Measurements from ENCODE around the gene YAE1. TPM values are rescaled to one million over a fixed set of nuclear protein-coding genes. Genes with fewer than 3 reads are reported as not detected.

The YAE1 gene, protein sequence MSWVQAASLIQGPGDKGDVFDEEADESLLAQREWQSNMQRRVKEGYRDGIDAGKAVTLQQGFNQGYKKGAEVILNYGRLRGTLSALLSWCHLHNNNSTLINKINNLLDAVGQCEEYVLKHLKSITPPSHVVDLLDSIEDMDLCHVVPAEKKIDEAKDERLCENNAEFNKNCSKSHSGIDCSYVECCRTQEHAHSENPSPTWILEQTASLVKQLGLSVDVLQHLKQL
- 1 to 10 TPM; 4.6 to 5.5 TPM for total RNA-seq

DNA sequence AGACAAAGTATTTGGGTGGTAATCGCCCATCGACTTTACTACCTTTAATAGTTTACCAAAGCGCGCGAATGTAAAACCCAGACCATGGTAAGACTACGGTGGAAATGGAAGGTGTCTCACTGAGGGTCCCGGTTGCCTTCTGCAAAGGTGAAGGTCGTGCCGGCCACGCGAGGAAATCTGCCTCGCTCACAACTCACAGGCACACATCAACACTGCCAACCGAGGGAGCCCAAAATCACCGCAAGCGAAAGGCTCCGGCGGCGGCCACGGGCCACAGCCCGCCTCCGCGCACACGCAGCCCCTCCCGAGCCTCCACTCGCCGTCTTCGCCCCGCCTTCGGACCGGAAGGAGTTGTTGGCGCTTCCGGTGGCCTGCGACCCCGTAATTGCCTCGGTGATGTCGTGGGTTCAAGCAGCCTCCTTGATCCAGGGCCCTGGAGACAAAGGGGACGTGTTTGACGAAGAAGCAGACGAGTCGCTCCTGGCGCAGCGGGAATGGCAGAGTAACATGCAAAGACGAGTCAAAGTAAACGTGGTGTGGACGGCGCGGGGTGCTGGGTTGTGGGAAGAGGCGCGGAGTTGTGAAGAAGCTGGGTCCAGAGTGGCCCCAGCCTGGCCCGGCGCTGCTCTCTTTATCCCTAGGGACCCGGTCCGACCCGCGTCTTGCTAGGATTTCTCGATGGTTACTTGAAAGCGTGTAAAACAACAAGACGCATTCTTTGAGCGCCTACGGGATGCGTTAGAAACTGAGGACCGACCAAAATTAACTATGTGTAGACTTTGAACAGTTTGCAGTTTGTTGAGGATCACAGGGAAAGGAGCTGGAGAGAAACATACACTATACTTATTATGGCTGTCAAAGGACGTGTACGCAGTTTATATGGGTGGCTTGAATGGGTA is at the start of gene YAE1:
Gene YAE1 (plus strand): TSS at position 382 of the 899 bp plus-strand sequence. CDS start 15 bp downstream, at position 397.
- no peaks in the 10 kb centered on the region for H3K9me3 Mint-ChIP-seq
- CTCF ChIA-PET = interaction anchor here (0.6 to 1.3 kb wide), 3 partner anchors 14 to 184 kb away, joined by 3 to 14 read pairs (median 3); no protein-coding TSS in a partner anchor
- H3K27ac Mint-ChIP-seq = peak within 1 kb of the TSS; percentile 95
- H3K4me1 Mint-ChIP-seq (ENCODE audit: low read depth) = peaks cover 18% of the 10 kb centered on the region
- no peaks in the 10 kb centered on the region for H3K27me3 Mint-ChIP-seq (ENCODE audit: low read depth)
- H3K36me3 Mint-ChIP-seq (ENCODE audit: low read depth) = peaks cover 4% of the 10 kb centered on the region
- peak; percentile 86 for DNase-seq
- H3K4me3 Mint-ChIP-seq = peak within 1 kb of the TSS; percentile 97
- intact Hi-C loops (cut with micrococcal nuclease) = loop anchor here (1.0 to 5.0 kb wide), 8 partner anchors 14 to 659 kb away; partner anchors contain the start of genes MPLKIP, RALA and VPS41

DNA sequence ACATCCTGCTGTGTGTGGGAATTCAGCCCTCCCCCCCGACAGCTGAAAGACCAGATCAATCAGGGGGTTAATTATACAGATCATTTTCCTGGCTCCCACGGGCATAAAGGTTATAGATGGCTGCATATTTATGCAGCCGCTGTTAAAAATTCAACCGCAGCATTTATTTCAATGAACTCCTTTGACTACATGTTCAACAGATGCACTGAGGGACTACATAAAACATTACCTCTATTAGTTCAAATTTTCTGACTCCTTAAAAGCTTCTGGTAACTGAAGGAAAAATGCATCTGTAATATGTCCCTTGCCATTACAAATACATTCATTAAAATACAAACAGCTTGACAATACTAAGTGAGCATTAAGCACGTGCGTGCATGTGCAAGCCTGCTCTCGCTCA is 49.7 kb upstream of the YAE1 start:
- Mint-ChIP-seq H3K36me3 (ENCODE audit: low read depth) (no peaks in the 10 kb centered on the region), H3K27ac (no peak overlapping the region), H3K4me1 (ENCODE audit: low read depth) (no peaks in the 10 kb centered on the region), H3K27me3 (ENCODE audit: low read depth) (peaks cover 3% of the 10 kb centered on the region), H3K9me3 (no peaks in the 10 kb centered on the region), H3K4me3 (no peak overlapping the region)
- CTCF ChIA-PET = interaction anchor here (7.4 kb wide), 1 partner anchor 62 kb away, joined by 42 read pairs; no protein-coding TSS in a partner anchor
- no peak for DNase-seq
- intact Hi-C loops (cut with micrococcal nuclease) = no loop called here

DNA sequence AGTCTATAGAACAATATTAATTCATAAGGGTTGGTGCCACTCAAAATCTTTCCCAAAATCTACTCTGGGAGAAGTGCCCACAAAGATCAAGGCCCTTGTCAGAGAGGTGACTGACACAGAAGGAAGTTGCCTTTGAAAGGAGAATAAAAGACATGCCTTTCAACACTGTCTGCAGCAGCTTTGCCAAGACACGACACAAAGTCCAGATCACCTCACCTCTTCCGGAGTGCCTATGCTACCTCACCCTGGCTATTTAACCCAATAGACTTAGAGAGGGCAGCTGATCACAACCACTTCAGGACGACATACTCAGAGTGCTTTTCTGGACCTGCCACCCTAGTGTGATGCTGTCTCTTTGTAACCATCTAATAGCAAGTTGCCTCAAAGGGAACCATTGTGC is 49.0 kb upstream of the YAE1 start:
- no peaks in the 10 kb centered on the region for H3K9me3 Mint-ChIP-seq
- CTCF ChIA-PET = interaction anchor here (7.4 kb wide), 1 partner anchor 63 kb away, joined by 42 read pairs; no protein-coding TSS in a partner anchor
- no peaks in the 10 kb centered on the region for H3K36me3 Mint-ChIP-seq (ENCODE audit: low read depth)
- no peak overlapping the region for H3K27ac Mint-ChIP-seq
- no peak for DNase-seq
- peaks cover 3% of the 10 kb centered on the region for H3K27me3 Mint-ChIP-seq (ENCODE audit: low read depth)
- no peaks in the 10 kb centered on the region for H3K4me1 Mint-ChIP-seq (ENCODE audit: low read depth)
- intact Hi-C loops (cut with micrococcal nuclease) = no loop called here
- H3K4me3 Mint-ChIP-seq = no peak overlapping the region

DNA sequence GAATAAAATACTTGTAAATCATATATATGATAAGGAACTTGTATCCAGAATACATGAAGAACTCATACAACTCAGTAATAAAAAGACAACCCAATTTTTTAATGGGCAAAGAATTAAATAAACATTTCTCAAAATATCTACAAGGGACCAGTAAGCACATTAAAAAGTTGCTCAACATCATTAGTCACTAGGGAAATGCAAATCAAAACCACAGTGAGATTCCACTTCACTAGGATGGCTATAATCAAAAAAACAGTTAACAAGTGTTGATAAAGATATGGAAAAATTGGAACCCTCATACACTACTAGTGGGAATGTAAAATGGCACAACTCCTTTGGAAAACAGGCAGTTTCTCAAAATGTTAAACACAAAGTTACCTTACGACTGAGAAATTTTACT is 40.3 kb upstream of the YAE1 start:
- DNase-seq = no peak
- Mint-ChIP-seq H3K4me3 (no peak overlapping the region), H3K36me3 (ENCODE audit: low read depth) (no peaks in the 10 kb centered on the region), H3K27ac (no peak overlapping the region), H3K9me3 (no peaks in the 10 kb centered on the region), H3K27me3 (ENCODE audit: low read depth) (peaks cover 11% of the 10 kb centered on the region), H3K4me1 (ENCODE audit: low read depth) (no peaks in the 10 kb centered on the region)
- CTCF ChIA-PET = no interaction called here
- intact Hi-C loops (cut with micrococcal nuclease) = no loop called here

DNA sequence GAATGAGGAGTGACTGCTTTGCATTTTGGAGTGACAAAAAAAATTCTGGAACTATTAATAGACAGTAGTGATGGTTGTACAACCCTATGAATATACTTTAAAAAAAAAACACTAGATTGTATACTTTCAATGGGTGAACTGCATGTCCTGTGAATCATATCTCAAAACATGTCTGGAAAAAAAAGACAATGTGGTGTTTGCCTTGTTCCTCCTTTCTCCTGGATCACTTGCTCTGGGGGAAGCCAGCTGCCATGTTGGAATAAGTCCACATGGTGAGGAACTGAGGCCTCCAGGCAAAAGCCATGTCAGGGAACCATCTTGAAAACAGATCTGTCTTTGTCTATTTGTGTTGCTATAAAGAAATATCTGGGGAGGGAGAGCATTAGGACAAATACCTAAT is 39.5 kb upstream of the YAE1 start:
- Mint-ChIP-seq H3K4me3 (no peak overlapping the region), H3K36me3 (ENCODE audit: low read depth) (no peaks in the 10 kb centered on the region), H3K4me1 (ENCODE audit: low read depth) (no peaks in the 10 kb centered on the region), H3K27ac (no peak overlapping the region), H3K27me3 (ENCODE audit: low read depth) (peaks cover 11% of the 10 kb centered on the region), H3K9me3 (no peaks in the 10 kb centered on the region)
- DNase-seq = no peak
- intact Hi-C loops (cut with micrococcal nuclease) = no loop called here
- CTCF ChIA-PET = no interaction called here

DNA sequence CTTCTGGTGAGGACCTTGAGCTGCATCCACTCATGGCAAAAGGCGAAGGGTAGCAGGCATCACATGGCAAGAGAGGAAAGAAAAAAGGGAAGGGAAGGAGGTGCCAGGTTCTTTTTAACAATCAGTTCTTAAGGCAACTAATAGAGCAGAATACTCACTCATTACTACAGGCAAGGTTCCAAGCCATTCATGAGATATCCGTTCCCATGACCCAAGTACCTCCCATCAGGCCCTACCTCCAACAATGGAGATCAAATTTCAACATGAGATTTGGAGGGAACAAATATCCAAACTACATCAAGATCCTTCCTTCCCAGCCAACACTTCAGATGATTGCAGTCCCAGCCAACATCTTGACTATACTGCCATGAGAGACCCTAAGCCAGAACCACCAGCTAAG is 38.9 kb upstream of the YAE1 start:
- intact Hi-C loops (cut with micrococcal nuclease) = no loop called here
- no peaks in the 10 kb centered on the region for H3K9me3 Mint-ChIP-seq
- no peak for DNase-seq

DNA sequence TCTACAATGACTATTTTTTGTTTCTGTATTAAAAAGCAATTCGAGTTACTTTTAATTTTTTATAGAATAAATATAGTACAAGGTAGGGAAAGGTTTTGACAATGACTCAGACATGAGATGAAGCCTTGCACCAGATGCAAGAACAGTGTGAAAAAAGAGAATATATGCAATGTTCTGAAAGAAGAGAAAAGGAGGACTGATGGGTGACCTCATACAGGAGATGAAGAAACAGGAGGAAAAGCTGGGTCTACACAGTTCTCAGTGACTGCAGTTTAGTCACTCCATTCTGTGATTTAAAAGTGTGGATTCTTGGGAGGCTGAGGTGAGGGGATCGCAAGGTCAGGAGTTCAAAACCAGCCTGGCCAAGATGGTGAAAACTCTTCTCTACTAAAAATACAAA is 38.3 kb upstream of the YAE1 start:
- Mint-ChIP-seq H3K4me1 (ENCODE audit: low read depth) (no peaks in the 10 kb centered on the region), H3K36me3 (ENCODE audit: low read depth) (no peaks in the 10 kb centered on the region), H3K27me3 (ENCODE audit: low read depth) (peaks cover 8% of the 10 kb centered on the region), H3K9me3 (no peaks in the 10 kb centered on the region), H3K27ac (no peak overlapping the region), H3K4me3 (no peak overlapping the region)
- intact Hi-C loops (cut with micrococcal nuclease) = no loop called here
- no peak for DNase-seq
- CTCF ChIA-PET = interaction anchor here (1.3 kb wide), 1 partner anchor 8 kb away, joined by 4 read pairs; no protein-coding TSS in a partner anchor

More for the DNA sequence above, 38.9 kb upstream of the YAE1 start:
- H3K27me3 Mint-ChIP-seq (ENCODE audit: low read depth) = peaks cover 8% of the 10 kb centered on the region
- H3K27ac Mint-ChIP-seq = no peak overlapping the region
- H3K4me3 Mint-ChIP-seq = no peak overlapping the region
- no peaks in the 10 kb centered on the region for H3K36me3 Mint-ChIP-seq (ENCODE audit: low read depth)
- CTCF ChIA-PET = interaction anchor here (0.6 kb wide), 1 partner anchor 1855 kb away, joined by 6 read pairs; no protein-coding TSS in a partner anchor
- H3K4me1 Mint-ChIP-seq (ENCODE audit: low read depth) = no peaks in the 10 kb centered on the region

DNA sequence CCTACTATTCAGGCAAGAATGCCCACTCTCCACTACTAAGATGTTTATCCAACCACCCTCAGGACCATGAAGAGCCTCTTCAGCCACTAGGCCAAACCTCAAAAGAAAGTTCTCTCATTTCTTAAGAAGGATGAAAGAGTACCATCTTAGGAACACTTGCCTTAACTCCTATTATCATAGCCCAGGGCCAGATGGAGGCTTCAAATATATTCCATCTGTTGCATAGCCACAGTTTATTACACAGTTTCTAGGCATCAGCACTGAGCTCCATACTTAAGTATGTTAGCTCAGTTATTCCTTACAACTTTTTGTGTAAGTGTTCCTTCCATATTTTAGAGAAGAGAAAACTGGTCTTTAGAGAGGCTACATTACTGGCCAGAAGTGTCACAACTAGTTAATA is 37.4 kb upstream of the YAE1 start:
- Mint-ChIP-seq H3K9me3 (no peaks in the 10 kb centered on the region), H3K36me3 (ENCODE audit: low read depth) (no peaks in the 10 kb centered on the region), H3K27ac (no peak overlapping the region), H3K4me3 (no peak overlapping the region), H3K27me3 (ENCODE audit: low read depth) (peaks cover 2% of the 10 kb centered on the region), H3K4me1 (ENCODE audit: low read depth) (no peaks in the 10 kb centered on the region)
- intact Hi-C loops (cut with micrococcal nuclease) = no loop called here
- CTCF ChIA-PET = interaction anchor here (1.2 to 1.3 kb wide), 2 partner anchors 9 to 75 kb away, joined by 3 to 4 read pairs; no protein-coding TSS in a partner anchor
- no peak for DNase-seq

DNA sequence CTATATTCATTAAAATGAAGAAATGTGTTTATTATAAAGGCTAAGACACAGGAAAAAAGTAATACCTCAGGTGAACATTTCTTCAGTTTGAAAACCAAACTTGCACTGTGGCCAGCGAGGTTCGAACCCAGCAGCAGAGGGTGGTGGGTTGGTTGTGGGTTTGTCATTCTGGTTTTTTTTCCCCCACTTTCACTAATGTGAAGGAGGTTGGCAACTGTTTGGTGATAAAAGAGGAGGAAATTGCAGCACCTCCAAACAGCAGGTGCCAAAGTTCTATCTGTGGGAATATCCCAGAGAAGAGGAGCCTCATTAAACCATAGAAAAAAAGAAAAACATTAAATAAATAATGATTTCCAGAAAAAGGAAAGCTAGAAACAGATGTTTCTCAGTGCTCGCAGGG is 36.6 kb upstream of the YAE1 start:
- Mint-ChIP-seq H3K27ac (no peak overlapping the region), H3K9me3 (no peaks in the 10 kb centered on the region), H3K36me3 (ENCODE audit: low read depth) (no peaks in the 10 kb centered on the region), H3K27me3 (ENCODE audit: low read depth) (peaks cover 2% of the 10 kb centered on the region), H3K4me3 (no peak overlapping the region), H3K4me1 (ENCODE audit: low read depth) (no peaks in the 10 kb centered on the region)
- CTCF ChIA-PET = interaction anchor here (1.2 to 1.3 kb wide), 2 partner anchors 9 to 76 kb away, joined by 3 to 4 read pairs; no protein-coding TSS in a partner anchor
- DNase-seq = no peak
- intact Hi-C loops (cut with micrococcal nuclease) = no loop called here

DNA sequence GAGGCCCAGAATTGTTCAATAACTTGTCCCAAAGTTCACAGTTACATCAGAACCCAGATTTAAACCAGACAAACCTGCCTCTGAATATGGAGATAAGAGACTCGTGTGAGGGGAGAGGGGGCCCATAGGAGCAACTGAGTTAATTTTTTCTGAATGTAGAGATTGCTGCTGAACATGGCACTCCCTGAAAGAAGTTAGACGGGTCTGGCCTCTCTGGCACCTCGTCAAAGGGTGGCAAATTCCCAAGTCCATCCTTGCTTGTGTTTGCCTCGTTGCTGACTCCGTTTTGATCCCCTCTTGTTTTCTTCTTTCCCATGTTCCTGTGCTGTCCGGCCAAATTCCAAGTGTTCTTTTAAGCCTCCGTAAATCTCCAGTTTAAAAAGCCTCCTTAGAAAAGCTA is 35.2 kb upstream of the YAE1 start:
- intact Hi-C loops (cut with micrococcal nuclease) = no loop called here
- peaks cover 2% of the 10 kb centered on the region for H3K27me3 Mint-ChIP-seq (ENCODE audit: low read depth)
- no peaks in the 10 kb centered on the region for H3K9me3 Mint-ChIP-seq
- no peak for DNase-seq
- H3K4me3 Mint-ChIP-seq = no peak overlapping the region
- H3K27ac Mint-ChIP-seq = no peak overlapping the region
- no peaks in the 10 kb centered on the region for H3K4me1 Mint-ChIP-seq (ENCODE audit: low read depth)
- CTCF ChIA-PET = no interaction called here
- no peaks in the 10 kb centered on the region for H3K36me3 Mint-ChIP-seq (ENCODE audit: low read depth)

DNA sequence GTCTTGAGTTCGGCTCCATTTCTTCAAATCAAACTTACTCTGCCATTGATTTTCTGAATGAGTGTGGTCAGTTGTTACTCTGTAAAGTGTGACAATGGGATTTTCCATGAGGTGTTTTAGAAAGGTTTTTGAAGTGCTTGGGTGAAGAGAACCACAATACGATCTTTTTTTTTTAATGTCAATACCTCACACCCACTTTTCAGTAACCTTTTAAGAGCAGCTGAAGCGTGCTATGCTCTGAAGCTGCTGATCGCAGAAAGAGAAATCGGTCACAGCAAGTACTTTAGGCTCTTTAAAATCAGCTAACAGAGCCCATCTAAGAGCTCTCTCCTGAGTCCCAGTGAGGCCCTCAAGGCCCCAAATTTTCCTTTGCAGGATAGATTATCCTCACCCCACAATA is 34.4 kb upstream of the YAE1 start:
- CTCF ChIA-PET = no interaction called here
- DNase-seq = no peak
- intact Hi-C loops (cut with micrococcal nuclease) = no loop called here
- H3K4me1 Mint-ChIP-seq (ENCODE audit: low read depth) = no peaks in the 10 kb centered on the region
- H3K27me3 Mint-ChIP-seq (ENCODE audit: low read depth) = peaks cover 1% of the 10 kb centered on the region
- no peak overlapping the region for H3K27ac Mint-ChIP-seq
- H3K9me3 Mint-ChIP-seq = no peaks in the 10 kb centered on the region
- H3K4me3 Mint-ChIP-seq = no peak overlapping the region
- no peaks in the 10 kb centered on the region for H3K36me3 Mint-ChIP-seq (ENCODE audit: low read depth)

DNA sequence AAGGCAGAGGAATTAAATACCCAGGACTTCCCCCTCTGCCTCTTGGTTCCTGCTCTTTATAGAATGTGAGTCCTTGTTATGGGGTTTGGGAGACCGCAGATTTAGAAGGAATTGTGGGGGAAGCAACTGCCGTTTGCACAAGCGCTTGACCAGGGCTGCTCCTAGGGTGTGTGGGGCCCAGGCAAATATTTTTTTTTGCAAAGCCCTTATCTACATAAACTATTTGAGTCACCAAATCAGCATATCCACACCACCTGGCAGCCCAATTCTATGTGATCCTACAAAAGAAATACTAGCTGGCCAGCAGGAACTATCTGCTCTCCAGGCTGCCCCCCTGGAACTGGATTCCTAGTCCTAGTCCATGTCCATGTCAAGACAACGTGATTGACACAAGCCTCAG is 33.4 kb upstream of the YAE1 start:
- Mint-ChIP-seq H3K27me3 (ENCODE audit: low read depth) (no peaks in the 10 kb centered on the region), H3K27ac (no peak overlapping the region), H3K4me3 (no peak overlapping the region), H3K4me1 (ENCODE audit: low read depth) (no peaks in the 10 kb centered on the region), H3K9me3 (no peaks in the 10 kb centered on the region), H3K36me3 (ENCODE audit: low read depth) (no peaks in the 10 kb centered on the region)
- CTCF ChIA-PET = no interaction called here
- no peak for DNase-seq
- intact Hi-C loops (cut with micrococcal nuclease) = no loop called here

Data from activated naive CD4-positive, alpha-beta T cell treated with anti-CD3 and anti-CD28 coated beads for 36 hours (primary cell).